OCI-LY1 (cell line): ENCODE measurements around the gene SLC17A9.

ENCODE experiments used
- EZH2 ChIP-seq: fragments of 200-600 bp; sonication (generic), shearing (Covaris generic); IDR thresholded peaks from 2 replicates; pipeline ENCODE4 v1.8.0; 2017; ENCODE audit warnings: borderline replicate concordance, mixed run types, mild to moderate bottlenecking, antibody characterized with exemption, low read length, moderate library complexity, mixed read lengths
- TF ChIP-seq, protein P1 (sequence below): fragments of 200-600 bp; sonication (generic), shearing (Covaris generic); IDR thresholded peaks from 2 replicates; pipeline ENCODE4 v1.5.1; 2017; ENCODE audit warnings: mild to moderate bottlenecking, antibody characterized with exemption, low read length, moderate library complexity, mixed read lengths

DNA sequence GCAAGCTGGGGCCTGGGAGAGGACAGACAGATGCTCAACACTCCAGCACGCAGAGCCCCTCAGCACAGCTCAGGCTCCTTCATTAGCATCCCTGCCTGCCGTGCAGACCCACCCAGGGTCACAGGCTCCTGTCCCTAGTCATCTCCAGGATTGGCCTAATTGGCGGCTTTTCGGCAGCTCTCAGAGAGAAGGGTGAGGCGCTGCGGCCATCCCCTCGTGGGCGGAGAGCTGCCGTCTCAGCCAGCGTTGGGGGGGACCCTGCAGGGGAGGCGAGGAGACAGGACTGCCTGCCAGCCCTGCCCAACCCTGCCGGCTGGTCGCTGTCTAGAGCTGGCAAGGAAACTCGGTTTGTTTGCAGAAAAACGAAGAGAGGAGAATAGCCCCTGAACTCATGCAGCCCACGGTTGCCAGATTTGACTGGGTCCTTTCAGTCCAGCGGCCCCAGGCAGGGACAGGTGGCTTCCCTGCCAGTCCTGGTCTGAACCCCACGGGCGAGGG, 27.4 kb downstream of the SLC17A9 start:
- TF ChIP-seq, protein P1, sequence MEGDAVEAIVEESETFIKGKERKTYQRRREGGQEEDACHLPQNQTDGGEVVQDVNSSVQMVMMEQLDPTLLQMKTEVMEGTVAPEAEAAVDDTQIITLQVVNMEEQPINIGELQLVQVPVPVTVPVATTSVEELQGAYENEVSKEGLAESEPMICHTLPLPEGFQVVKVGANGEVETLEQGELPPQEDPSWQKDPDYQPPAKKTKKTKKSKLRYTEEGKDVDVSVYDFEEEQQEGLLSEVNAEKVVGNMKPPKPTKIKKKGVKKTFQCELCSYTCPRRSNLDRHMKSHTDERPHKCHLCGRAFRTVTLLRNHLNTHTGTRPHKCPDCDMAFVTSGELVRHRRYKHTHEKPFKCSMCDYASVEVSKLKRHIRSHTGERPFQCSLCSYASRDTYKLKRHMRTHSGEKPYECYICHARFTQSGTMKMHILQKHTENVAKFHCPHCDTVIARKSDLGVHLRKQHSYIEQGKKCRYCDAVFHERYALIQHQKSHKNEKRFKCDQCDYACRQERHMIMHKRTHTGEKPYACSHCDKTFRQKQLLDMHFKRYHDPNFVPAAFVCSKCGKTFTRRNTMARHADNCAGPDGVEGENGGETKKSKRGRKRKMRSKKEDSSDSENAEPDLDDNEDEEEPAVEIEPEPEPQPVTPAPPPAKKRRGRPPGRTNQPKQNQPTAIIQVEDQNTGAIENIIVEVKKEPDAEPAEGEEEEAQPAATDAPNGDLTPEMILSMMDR: no peak
- no peak for TF ChIP-seq EZH2
